ENCODE measurements around the gene MCUB. TPM values are rescaled to one million over a fixed set of nuclear protein-coding genes. Genes with fewer than 3 reads are reported as not detected.

Gene MCUB
- total RNA-seq, 1 experiment from 2014 or later, result 14.8 TPM

- Histone ChIP-seq H3K14ac (ENCODE audit: insufficient read depth, low read length) (no peak overlapping the region), H4K5ac (ENCODE audit: insufficient read length, low read depth, low read length) (no peak overlapping the region), H3K18ac (ENCODE audit: insufficient read length, low read depth, low read length) (no peak overlapping the region), H3K27me3 (ENCODE audit: insufficient read depth, low read length) (no peaks in the 10 kb centered on the region), H3T11ph (ENCODE audit: low read length) (no peak overlapping the region), H3K9ac (ENCODE audit: extremely low read depth, insufficient read length, low read length) (no peak overlapping the region), H2AK5ac (ENCODE audit: insufficient read length, low read length) (no peak overlapping the region), H3K79me2 (ENCODE audit: insufficient read depth, low read length) (no peaks in the 10 kb centered on the region), H3K23me2 (ENCODE audit: insufficient read length, low read depth, low read length, poor library complexity, severe bottlenecking) (no peaks in the 10 kb centered on the region), H3K4me2 (ENCODE audit: insufficient read depth, insufficient read length, low read length) (no peak overlapping the region), H2BK20ac (ENCODE audit: low read depth, low read length, poor library complexity, severe bottlenecking) (no peak overlapping the region), H4K20me1 (ENCODE audit: control insufficient read depth, insufficient read depth, insufficient read length) (no peaks in the 10 kb centered on the region), H3K79me1 (ENCODE audit: insufficient read depth, low read depth, low read length, poor library complexity, severe bottlenecking) (no peaks in the 10 kb centered on the region), H3K4ac (ENCODE audit: low read depth, low read length) (no peak overlapping the region), H3K27ac (ENCODE audit: insufficient read length, low read depth, low read length) (no peak overlapping the region), H3K4me1 (ENCODE audit: insufficient read depth, low read length) (no peaks in the 10 kb centered on the region), H3K23ac (ENCODE audit: insufficient read length, low read depth, low read length) (no peak overlapping the region), H2BK120ac (ENCODE audit: low read depth, low read length, poor library complexity, severe bottlenecking) (no peak overlapping the region), H4K91ac (ENCODE audit: insufficient read length, low read depth, low read length) (no peak overlapping the region), H3K9me3 (ENCODE audit: control insufficient read depth, low read depth, low read length) (no peaks in the 10 kb centered on the region), H2BK15ac (ENCODE audit: low read depth, low read length) (no peak overlapping the region), H2AFZ (ENCODE audit: low read length) (no peak overlapping the region), H2BK5ac (ENCODE audit: insufficient read length, low read length) (no peak overlapping the region), H4K8ac (replicated peaks; ENCODE audit: insufficient read length, low read depth, low read length) (no peak overlapping the region), H3K56ac (ENCODE audit: insufficient read length, low read depth, low read length) (no peak overlapping the region), H2BK12ac (ENCODE audit: insufficient read length, low read depth, low read length) (no peak overlapping the region)
- no peaks in the 10 kb centered on the region for H3K36me3 Mint-ChIP-seq (ENCODE audit: insufficient read depth in 1 of 3, low read depth in 3 of 3)
- no peaks in the 10 kb centered on the region for H3K27me3 Mint-ChIP-seq (ENCODE audit: low read depth)
- H3K9me3 Mint-ChIP-seq, result no peaks in the 10 kb centered on the region
- H3K4me1 Mint-ChIP-seq, result peaks cover 6% of the 10 kb centered on the region in 2 experiments
- no peak overlapping the region; a peak in 1 of 7 replicates for H3K27ac Mint-ChIP-seq
- no peak for DNase-seq
- no peak overlapping the region for H3K4me3 Mint-ChIP-seq
- no CpG with 5 or more reads among the region's 2 CpGs for WGBS (ENCODE audit: extremely low coverage, insufficient read length, low lambda C conversion rate)
- TF ChIP-seq, protein P1, sequence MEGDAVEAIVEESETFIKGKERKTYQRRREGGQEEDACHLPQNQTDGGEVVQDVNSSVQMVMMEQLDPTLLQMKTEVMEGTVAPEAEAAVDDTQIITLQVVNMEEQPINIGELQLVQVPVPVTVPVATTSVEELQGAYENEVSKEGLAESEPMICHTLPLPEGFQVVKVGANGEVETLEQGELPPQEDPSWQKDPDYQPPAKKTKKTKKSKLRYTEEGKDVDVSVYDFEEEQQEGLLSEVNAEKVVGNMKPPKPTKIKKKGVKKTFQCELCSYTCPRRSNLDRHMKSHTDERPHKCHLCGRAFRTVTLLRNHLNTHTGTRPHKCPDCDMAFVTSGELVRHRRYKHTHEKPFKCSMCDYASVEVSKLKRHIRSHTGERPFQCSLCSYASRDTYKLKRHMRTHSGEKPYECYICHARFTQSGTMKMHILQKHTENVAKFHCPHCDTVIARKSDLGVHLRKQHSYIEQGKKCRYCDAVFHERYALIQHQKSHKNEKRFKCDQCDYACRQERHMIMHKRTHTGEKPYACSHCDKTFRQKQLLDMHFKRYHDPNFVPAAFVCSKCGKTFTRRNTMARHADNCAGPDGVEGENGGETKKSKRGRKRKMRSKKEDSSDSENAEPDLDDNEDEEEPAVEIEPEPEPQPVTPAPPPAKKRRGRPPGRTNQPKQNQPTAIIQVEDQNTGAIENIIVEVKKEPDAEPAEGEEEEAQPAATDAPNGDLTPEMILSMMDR (conservative IDR thresholded peaks at IDR 0.05), result no peak
Observed at GRCh38 chr4:109548655-109549054, 11.4 kb upstream of the MCUB start.

Data from H9 (cell line).